Stimulated activated CD8-positive, alpha-beta memory T cell treated with anti-CD3 and anti-CD28 coated beads, Interleukin-4, amount 100 ng/mL, for 48 hours (primary cell): ENCODE results near the gene DYRK1B.

ENCODE experiments used
- DNase-seq: peaks from one replicate; pipeline ENCODE4 v3.0.0-alpha.2; 2020

Gene DYRK1B

DNA sequence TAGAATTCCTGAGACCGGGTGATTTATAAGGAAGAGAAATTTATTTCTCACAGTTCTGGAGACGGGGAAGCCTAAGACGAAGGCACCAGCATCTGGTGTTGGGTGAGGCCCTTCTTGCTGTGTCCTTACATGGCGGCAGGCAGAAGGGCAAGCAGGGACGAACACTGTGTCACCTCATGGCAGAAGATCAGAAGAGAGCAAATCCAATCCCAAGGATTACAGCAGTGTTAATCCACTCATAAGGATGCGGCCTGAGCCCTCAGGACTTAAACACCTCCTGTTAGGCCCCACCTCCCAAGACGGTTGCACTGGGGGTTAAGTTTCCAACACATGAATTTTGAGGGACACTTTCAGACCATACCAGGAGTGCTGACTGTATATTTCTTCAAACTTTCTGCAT is 18.9 kb upstream of the DYRK1B start:
- DNase-seq, result no peak

DNA sequence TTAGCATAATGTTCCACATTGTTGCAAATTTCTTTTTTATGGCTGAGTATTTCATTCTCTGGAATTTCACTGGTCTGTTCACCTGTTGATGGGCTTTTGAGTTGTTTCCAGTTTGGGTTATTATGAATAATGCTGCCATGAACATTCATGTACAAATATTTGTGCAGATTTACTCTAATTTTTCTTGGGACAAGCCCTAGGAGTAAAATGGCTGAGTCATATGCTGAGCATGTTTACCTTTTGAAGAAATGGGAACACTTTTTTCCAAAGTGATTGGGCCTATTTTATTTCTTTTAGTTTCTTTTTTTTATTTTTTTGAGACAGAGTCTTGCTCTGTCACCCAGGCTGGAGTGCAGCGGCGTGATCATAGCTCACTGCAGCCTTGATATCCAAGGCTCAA is 16.9 kb upstream of the DYRK1B start:
- no peak for DNase-seq

DNA sequence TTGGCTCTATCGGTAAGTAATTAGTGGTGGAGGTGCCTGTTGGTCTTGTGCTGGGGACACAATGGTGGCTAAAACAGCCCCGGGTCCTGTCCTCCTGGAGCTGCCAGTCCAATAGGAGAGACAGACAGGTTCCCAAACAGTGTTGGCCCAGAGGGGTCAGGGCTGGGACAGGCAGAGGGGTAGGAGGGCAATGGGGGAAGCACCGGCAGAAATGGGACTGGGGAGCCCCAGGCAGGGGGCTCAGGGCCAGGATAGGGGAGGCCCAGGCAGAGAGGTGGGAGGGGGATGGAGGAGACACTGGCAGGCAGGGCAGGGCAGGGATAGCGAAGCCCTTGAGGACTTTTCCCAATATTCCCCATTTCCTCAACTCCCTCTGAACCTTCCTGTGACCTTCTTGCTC is 14.4 kb upstream of the DYRK1B start:
- DNase-seq, result no peak

DNA sequence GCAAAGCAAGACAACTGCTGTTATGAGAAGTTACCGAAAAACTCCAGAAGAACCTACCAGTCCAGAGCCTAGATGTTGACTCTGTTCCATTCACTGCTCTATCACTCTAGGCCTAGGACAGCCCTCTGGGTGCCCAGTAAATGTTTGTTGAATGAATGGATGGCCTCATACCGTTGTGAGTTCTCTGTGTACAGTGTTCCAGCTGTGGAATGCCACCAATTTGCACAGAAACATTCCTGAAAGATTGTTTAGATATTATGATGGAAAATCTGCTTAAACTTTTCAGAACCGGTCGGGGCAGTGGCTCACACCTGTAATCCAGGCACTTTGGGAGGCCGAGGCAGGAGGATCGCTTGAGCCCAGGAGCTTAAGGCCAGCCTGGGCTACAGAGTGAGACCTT is 13.6 kb upstream of the DYRK1B start:
- DNase-seq, result no peak

DNA sequence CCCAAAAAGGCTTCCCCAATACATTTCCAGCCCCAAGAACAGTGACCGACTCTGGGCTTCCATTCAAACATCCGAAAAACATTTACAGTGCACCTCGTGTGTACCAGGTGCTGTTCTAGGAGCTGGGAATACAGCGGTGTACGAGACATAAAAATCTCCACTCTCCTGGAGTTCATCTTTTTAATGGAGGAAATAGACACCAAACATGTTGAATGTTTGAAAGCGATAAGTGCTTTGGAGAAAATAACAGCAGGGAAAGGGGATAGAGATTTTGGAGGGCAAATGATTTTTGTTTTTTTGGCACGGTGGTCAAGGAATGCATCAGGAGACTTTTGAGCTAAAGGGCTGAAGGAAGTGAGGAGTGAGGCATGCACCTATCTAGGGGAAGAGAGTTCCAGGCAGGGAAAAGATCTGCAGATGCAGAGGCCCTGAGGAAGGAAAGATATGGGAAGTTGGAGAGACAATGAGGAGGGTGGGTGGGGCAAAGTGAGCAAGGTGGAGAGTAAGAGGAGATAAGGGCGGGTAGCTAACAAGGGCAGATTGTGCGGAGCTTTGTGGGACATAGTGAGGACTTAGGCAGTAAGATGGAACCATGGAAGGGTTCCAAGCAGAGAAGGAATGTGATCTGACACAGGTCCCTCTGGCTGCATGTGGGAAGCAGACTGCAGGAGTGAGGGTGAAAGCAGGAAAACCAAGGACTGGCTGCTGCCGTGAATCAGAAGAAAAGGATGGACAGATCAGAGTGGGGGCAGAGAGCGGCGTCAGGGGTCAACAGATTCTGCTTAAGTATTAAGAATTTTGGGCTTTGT is 12.9 kb upstream of the DYRK1B start:
- no peak for DNase-seq

DNA sequence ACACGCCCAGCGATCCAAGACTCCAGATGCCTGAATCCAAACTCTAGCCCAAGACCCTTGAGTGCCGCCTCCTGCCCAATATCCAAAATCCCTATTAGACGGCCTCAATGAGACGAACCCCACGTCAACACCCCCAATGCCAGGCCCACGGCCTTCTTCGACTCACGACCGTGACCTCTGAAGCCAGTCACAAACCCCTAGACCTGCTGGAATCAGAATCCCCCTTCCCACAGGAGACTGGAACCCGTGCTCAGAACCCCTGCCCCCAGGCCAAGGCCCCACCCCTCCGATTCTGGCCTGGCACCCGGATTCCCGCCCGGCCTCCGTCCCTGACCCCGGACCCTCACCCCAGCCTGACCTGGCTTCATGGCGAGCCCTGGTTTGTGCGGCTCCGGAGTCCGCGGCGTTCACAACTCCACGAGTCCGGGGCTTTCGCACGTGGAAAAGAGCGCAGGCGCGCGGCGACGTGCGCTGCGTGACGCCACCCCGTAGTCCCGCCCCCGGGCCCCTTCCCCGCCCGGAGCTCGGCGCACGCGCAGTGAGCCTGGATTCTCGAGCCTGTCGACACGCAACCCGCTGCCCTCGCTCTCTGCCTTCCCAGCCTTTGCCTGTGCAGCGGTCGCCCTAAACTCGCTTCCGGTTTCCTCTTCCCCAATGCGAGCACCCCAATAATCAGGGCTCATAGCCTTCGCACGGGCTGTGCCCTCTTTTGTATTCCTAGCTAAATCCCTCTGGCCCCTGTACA is 12.1 kb upstream of the DYRK1B start, which contains the start of gene FBL:
Gene FBL, minus strand, starts transcription at position 447 of the 745 bp plus-strand sequence. Its CDS starts 79 bp downstream, at position 368.
- peak; percentile 99 for DNase-seq

DNA sequence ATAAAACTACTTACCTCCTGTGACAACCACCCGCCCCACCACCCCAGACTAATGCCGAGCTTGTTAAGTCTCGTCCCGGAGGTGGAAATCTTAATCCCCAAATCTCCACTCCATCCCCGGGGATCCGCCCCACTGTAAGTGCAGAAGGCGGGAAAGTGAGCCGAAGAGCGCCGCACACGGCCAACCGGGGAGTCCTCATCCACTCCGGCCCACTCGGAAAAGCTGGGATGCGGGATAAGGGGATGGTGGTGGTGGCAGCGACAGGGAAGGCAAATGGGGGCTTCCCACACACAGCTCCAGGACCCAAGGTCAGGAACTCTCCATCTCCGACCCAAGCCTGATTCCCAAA is 11.6 kb upstream of the DYRK1B start:
- DNase-seq, result no peak

DNA sequence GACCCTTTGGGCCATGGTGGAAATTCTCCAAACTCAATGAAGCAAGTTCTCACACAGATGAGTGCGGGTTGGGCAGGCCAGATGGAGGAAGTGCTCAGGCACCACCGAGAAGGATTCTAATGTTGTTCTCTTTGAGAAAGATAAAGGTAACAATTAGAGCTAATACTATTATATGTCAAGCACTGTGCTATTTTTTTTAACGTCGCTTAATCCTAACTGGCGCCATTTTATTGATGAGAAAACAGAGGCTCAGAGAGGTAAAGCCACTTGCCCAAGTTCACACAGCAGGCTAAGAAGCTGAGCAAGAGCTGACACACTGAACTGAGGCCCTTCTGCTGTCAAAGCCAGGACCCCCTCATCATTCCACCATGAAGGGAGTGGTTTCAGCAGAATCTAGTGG is 11.2 kb upstream of the DYRK1B start:
- no peak for DNase-seq

DNA sequence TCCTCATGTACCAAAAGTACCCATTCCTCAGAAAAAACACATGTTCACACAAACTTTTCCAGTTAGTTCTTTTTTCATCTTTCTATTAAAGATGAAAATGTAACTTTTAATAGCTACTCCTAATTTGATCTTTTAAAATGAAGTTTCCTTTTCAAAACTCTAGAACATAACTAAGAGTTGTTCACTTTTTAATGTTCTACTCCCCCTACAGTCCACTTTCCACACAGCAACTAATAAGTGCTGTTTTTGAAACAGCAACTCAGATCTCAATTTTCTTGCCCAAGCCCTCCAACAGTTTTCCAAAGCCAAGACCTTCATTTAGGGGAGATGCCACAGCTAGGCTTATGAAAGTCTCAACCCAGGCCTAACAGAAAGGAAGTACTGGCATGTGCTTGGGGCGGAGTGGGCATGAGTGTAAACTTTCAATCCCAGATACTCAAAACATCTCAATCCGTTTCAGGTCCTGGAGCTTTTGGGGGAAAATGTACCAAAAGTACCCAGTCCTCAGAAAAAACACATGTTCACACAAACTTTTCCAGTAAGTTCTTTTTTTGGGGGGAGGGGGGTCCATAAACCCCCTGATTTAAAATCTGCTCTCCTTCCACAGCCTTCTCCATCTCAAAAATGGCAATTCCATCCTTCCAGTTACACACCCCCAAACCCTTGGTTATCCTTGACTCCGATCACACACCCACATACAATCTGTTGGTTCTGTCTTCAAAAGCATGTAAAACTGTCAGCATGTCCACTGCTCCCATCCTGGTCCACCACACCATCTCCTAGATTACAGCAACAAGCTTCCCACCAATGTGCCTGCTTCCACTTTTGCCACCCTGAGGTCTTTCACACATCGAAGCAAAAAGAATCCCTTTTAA is 10.2 kb upstream of the DYRK1B start:
- no peak for DNase-seq

DNA sequence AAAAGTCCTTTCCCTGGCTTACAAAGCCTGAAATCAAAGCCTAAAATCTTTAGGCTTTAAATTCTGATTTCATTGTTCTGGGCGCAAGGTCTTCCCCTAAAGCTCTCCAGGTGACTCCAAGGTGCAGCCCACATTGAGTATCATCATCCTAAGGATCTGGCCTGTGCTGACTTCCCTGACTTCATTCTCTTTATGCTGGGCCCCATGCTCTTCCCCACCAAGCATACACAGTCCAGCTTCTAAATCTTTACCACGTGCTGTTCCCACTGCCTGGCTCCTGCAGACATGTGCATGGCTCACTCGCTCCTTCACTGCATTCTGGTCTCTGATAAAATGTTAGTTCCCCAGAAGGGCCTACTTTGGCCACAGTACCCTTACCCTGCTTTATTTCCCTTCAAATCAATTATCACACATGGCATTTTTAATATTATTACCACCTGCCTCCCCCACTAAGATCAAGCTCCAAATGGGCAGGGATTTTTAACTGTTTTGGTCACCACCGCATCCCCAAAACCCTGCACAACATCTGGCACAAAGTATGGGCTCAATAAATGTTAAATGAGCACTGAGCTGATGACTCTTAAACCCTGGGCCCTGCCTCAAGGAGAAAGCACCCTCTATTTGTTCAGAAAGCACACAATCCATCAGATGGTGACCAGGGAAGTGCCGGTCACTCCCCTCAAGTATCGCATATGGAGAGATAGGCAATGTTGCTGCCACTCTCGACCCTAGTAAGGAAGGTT is 8.9 kb upstream of the DYRK1B start:
- no peak for DNase-seq

DNA sequence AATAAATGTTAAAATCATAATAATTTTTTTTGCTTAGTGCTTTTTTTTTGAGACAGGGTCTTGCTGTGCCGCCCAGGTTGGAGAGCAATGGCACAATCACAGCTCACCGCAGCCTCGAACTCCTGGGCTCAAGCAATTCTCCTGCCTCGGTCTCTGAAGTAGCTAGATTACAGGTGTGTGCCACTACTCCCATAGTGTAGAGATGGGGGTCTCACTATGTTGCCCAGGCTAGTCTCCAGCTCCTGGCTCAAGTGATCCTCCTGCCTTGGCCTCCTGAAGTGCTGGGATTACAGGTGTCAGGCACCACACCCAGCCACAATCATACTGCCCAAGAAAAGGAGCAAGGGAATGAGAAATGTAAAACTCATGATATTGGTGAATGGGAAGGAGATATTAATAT is 7.1 kb upstream of the DYRK1B start:
- DNase-seq, result no peak

DNA sequence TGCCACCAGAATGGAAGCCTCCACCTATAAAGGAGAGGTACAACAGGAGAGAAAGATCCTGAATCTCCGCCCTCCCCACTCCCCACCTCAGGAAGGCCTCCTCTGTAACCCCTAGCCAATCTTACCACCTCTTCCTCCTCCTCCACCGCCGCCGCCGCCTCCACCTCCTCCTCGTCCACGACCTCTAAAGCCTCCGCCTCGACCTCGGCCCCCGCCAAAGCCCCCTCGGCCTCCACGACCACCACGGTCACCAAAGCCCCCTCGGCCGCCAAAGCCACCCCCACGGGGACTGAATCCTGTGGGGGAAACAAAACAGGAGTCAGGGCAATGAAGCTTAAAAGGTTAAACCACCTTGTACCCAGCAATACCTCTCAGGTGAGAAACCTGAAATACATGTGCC is 6.5 kb upstream of the DYRK1B start:
- no peak for DNase-seq

DNA sequence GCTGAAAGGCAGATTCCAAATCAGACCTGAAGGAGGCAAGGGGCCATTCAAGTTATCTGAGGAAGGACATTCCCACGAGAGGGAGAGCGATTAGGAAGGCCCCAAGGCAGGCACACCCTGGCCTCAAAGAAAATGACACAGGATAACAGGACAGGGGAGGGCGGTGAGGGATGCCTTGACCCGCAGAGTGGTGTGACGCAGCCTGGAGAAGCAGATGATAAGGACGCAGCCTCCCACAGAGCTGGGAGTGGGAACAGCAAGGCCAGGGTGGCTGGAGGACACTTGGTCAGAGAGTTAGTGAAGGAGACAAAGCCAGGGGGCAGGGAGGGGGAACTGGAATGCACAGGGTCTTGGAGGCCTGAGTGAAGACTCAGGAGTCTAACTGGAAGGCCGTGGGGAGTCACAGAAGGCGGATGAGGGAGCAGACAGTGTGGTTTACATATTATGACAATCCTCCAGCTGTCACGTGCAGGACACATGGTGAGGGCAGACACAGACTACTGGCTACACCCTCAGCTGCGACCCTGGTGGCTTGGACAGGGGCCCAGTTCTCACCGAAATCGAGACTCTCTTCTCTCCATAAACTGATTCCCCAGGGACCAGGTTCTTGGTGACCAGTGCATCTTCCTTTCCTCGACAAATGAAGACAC is 5.8 kb upstream of the DYRK1B start:
- DNase-seq, result no peak

DNA sequence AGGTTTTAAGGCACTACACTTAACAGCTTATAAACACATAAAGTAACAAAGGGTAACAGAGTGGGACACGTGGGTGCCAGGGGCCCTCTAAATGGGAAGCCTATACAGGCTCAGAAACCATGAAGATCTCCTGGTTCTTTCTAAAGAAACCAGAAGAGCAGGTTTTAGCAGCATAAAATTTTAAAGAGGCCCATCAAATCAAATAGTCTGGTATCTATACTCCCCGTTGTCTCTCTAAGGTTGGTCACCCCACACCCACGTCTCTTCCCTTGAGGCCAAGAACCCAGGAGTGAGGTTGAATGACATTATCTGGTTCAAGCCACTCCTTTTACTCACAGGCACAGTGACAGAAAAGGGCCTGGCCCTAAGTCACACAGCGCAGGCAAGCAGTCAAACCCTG is 4.6 kb upstream of the DYRK1B start:
- no peak for DNase-seq

DNA sequence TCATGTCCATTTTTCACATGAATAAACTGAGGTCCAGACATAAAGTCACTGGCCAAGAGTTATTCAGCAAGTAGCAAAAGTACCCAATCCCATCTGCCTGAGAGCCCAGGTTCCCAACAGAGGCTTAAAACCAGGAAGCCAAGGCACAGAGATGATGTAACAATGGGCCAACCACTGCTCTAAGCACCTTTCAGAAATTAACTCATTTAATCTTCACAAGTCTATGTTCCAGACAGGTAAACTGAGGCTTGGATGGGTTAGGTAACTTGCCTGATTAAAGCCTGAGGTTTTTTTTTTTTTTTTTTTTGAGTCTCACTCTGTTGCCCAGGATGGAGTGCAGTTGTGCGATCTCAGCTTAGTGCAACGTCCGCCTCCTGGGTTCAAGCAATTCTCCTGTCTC is 4.0 kb upstream of the DYRK1B start:
- DNase-seq, result no peak

DNA sequence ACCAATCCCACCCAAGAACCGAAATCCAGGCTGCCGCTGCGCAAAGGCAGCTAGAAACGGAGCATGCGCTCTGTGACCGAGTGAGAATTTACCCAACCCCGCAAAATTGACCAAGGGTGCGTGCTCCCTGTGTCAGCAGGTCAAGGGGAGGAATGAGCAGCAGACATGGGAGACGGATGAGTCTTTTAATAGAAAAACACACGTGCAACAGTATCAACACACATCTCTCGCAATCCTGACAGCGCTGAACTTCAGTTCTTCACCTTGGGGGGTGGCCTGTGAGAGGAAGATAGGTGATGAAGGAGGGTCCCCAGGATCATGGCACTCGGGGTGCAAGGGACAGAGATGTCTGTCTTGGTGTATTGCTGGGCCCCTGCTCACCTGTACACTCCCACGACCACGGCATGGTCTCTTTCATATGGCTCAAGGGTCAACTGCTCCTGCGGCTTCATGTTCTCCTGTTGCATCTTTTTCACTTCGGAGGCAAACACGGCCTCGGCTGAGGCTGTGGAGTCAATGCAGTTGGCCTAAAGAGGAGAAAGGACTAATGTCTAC is 402 bp upstream of the DYRK1B start:
- DNase-seq, result no peak

DNA sequence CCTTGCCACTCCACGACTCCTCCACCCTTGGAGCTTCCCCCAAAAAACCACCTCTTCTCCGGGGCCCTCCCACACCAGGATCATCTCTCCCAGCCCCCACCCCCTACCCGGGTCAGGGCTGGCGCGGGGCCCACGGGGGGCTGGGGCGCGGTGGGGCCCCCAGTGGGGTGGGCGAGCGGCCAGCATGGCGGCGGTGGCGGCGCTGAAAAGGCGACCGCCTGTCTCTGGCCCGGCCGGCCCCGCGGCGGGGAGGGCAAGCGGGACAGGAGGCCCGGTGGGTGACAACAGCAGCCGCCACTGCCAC is 850 bp downstream of the DYRK1B start:
- DNase-seq, result no peak

DNA sequence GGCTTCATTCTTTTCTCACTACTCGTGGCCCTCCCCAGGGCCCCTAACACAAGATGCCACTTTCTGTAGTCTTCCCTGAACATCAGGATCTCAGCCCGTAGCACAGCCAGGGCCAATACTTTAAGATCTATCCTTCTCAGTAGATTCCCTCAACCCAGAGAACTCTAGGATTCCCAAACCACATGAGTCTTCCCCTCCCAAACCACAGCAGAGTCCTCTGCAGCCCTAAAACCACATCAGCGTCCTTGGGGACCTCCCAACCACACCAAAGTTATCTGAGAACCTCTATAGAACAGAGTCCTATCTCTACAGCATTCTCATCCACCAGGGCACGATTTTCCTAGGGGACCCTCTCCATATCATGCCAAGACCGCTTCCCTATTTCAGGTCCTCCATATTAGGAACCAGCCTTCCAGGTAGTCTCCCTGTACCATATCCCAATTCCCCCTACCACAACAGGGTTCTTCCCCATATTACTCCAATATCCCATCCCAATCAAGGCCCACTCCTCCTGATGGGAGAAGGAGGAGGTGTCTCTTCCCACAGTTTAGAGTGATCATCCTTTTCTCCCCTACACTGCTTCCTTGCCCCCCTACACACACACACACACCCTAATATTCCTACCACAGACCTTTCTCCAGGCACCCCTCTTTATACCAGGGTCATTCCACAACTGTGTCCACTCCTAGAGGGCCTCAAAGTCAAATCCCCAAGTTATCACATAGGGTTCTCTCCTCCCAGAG is 1.4 kb downstream of the DYRK1B start:
- DNase-seq, result no peak

DNA sequence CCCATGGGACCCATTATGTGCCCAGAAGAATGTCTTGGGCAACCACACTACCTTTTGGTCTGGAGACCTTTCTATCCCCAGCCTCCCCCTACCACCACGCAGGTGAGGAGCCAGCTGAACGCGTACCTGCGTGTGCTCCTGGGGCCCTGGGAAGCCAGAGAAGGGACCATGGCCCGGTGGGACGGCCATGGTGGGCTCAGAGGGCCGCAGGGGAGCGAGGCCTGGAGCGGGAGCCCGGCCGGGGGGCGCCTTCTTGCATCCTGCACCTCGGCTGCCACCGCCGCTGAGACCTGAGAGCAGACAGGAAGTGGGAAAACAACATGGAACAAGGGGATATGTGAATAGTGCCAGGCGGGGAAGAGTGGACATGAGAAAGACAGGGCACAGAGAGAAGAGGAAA is 2.3 kb downstream of the DYRK1B start:
- no peak for DNase-seq

DNA sequence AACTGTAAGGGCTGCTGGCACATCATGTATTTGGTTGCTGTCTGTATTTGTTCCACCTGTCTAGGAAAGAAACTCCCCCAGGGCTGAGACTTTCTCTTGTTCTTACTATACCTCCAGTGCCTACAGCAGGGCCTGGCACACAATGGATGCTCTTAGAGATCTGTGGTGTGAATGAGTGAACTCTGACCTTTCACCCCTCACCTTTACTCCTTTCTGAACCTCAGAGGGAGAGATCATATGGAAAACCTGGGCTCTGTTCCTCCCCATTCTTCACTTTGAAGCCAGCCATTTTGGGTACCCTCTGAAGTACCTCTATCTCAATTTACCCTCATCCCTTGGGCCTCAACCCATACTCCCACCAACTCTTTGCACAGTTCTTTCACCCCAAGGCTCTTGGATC is 3.1 kb downstream of the DYRK1B start:
- no peak for DNase-seq

DNA sequence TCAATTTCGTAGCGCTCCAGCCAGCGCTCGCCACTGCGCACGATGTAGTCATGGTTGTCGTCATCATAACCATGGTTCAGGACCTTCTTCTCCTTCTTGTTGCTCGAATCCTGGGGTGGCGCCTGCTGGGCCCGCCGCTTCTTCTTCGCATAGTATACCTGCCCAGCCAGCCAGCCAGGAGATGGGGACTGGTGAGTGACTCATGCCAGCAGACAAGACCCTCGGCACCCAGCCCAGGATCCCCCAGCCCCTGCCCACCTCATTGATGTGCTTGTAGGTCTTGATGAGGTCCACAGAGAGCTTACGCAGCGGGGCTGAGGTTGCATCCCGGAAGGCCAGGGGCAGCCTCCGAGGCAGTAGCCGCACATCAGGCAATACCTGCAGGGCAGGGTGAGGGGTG is 3.6 kb downstream of the DYRK1B start:
- DNase-seq, result no peak
